ENCODE data around the gene UBLCP1. TPM values are rescaled to one million over a fixed set of nuclear protein-coding genes. Genes with fewer than 3 reads are reported as not detected.

UBLCP1 gene
- total and polyA plus RNA-seq, 2 of the 13 experiments (the other 11 are each of a cell fraction or from before 2014, with no cell fraction given), result 6.5 to 12.6 TPM

GRCh38 chr5:159257629-159258283, 5.3 kb upstream of the UBLCP1 start (continued):
- TF ChIP-seq PRDM15 (CRISPR knock-in tag; IDR thresholded peaks at IDR 0.05) (no peak), ZNF672 (CRISPR knock-in tag; IDR thresholded peaks at IDR 0.05) (no peak), ZBTB43 (CRISPR knock-in tag; conservative IDR thresholded peaks at IDR 0.05) (no peak), ZNF674 (CRISPR knock-in tag; IDR thresholded peaks at IDR 0.05; ENCODE audit: low read depth) (no peak), ZBTB4 (CRISPR knock-in tag; IDR thresholded peaks at IDR 0.05; ENCODE audit: borderline replicate concordance) (no peak), ATF6 (CRISPR knock-in tag; conservative IDR thresholded peaks at IDR 0.05) (no peak), ZNF496 (CRISPR knock-in tag; IDR thresholded peaks at IDR 0.05; ENCODE audit: insufficient replicate concordance) (no peak), ZNF75D (CRISPR knock-in tag; IDR thresholded peaks at IDR 0.05; ENCODE audit: borderline replicate concordance) (no peak), ZNF530 (CRISPR knock-in tag; IDR thresholded peaks at IDR 0.05; ENCODE audit: low read depth) (no peak), ZNF281 (CRISPR knock-in tag; IDR thresholded peaks at IDR 0.05; ENCODE audit: borderline replicate concordance) (no peak), ZNF10 (CRISPR knock-in tag; IDR thresholded peaks at IDR 0.05; ENCODE audit: borderline replicate concordance, low read depth) (no peak), IKZF4 (CRISPR knock-in tag; IDR thresholded peaks at IDR 0.05; ENCODE audit: borderline replicate concordance, low read depth, not compliant biosample characterization) (no peak), ZNF652 (CRISPR knock-in tag; IDR thresholded peaks at IDR 0.05; ENCODE audit: borderline replicate concordance, low read depth) (no peak), TOE1 (CRISPR knock-in tag; IDR thresholded peaks at IDR 0.05) (no peak), ZNF772 (CRISPR knock-in tag; IDR thresholded peaks at IDR 0.05) (no peak)
